Measurements from ENCODE around the gene AMHR2. TPM values are rescaled to one million over a fixed set of nuclear protein-coding genes. Genes with fewer than 3 reads are reported as not detected.

The AMHR2 gene
- total and polyA plus RNA-seq, 9 of the 15 experiments (the other 6 are each of a cell fraction or from before 2014, with no cell fraction given) = 8.9 to 49.7 (median 19.3) TPM

DNA sequence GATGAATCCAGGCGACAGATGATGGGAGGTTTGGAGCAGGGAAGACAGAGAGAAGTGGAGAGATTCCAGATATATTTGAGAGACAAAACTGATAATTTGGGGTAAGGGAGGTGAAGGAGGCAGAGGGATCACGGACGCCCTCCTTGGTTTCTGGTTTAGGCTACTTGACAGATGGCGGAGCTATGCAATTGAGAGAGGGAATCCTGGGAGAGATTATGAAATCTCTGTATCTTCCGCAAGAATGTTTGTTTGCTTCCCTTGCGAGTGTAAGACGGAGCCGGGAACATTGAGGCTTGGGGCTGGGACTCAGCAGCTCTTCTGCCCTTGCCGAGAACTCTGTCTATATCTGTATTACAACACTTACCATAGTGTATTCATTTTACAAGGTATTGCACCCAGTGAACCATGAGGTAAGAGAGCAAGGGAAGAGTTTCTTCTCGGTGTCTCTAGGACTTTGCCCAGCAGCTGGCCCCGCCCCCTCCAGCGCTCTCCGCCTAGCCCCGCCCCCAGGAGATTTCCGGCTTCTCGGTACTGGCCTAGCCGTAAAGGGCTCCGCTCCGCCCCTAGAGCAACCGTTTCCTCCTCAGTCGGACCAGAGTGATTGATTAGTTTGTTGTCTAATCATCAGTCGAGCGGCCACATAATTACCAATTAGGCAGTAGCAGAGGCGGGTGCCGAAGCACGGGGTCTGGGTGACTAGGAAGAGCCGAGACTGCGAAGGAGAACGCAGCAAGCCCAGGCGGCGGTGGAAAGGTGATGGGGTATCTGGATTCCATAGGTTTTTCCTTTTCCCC, 17.6 kb downstream of the AMHR2 start, which contains the start of gene PRR13 (continued):
- TF ChIP-seq ZFPM2 (CRISPR knock-in tag; IDR thresholded peaks at IDR 0.05) = no peak
- TF ChIP-seq TAF1 (IDR thresholded peaks at IDR 0.05; ENCODE audit: control insufficient read depth, extremely low read depth, insufficient read depth, low read length, severe bottlenecking) = peak; percentile 94
- TF ChIP-seq TCFL5 (CRISPR knock-in tag; conservative IDR thresholded peaks at IDR 0.05) = no peak
- TF ChIP-seq ZFP30 (CRISPR knock-in tag; IDR thresholded peaks at IDR 0.05; ENCODE audit: borderline replicate concordance) = no peak
- TF ChIP-seq CBX2 (IDR thresholded peaks at IDR 0.05; ENCODE audit: insufficient read depth, low read length, poor library complexity, severe bottlenecking) = no peak
- no peak for TF ChIP-seq ZZZ3 (IDR thresholded peaks at IDR 0.05)
- no peak for TF ChIP-seq PTBP1 (IDR thresholded peaks at IDR 0.05; ENCODE audit: low read depth, low read length)
- TF ChIP-seq ZC3H8 (IDR thresholded peaks at IDR 0.05) = no peak
- TF ChIP-seq, protein P1, sequence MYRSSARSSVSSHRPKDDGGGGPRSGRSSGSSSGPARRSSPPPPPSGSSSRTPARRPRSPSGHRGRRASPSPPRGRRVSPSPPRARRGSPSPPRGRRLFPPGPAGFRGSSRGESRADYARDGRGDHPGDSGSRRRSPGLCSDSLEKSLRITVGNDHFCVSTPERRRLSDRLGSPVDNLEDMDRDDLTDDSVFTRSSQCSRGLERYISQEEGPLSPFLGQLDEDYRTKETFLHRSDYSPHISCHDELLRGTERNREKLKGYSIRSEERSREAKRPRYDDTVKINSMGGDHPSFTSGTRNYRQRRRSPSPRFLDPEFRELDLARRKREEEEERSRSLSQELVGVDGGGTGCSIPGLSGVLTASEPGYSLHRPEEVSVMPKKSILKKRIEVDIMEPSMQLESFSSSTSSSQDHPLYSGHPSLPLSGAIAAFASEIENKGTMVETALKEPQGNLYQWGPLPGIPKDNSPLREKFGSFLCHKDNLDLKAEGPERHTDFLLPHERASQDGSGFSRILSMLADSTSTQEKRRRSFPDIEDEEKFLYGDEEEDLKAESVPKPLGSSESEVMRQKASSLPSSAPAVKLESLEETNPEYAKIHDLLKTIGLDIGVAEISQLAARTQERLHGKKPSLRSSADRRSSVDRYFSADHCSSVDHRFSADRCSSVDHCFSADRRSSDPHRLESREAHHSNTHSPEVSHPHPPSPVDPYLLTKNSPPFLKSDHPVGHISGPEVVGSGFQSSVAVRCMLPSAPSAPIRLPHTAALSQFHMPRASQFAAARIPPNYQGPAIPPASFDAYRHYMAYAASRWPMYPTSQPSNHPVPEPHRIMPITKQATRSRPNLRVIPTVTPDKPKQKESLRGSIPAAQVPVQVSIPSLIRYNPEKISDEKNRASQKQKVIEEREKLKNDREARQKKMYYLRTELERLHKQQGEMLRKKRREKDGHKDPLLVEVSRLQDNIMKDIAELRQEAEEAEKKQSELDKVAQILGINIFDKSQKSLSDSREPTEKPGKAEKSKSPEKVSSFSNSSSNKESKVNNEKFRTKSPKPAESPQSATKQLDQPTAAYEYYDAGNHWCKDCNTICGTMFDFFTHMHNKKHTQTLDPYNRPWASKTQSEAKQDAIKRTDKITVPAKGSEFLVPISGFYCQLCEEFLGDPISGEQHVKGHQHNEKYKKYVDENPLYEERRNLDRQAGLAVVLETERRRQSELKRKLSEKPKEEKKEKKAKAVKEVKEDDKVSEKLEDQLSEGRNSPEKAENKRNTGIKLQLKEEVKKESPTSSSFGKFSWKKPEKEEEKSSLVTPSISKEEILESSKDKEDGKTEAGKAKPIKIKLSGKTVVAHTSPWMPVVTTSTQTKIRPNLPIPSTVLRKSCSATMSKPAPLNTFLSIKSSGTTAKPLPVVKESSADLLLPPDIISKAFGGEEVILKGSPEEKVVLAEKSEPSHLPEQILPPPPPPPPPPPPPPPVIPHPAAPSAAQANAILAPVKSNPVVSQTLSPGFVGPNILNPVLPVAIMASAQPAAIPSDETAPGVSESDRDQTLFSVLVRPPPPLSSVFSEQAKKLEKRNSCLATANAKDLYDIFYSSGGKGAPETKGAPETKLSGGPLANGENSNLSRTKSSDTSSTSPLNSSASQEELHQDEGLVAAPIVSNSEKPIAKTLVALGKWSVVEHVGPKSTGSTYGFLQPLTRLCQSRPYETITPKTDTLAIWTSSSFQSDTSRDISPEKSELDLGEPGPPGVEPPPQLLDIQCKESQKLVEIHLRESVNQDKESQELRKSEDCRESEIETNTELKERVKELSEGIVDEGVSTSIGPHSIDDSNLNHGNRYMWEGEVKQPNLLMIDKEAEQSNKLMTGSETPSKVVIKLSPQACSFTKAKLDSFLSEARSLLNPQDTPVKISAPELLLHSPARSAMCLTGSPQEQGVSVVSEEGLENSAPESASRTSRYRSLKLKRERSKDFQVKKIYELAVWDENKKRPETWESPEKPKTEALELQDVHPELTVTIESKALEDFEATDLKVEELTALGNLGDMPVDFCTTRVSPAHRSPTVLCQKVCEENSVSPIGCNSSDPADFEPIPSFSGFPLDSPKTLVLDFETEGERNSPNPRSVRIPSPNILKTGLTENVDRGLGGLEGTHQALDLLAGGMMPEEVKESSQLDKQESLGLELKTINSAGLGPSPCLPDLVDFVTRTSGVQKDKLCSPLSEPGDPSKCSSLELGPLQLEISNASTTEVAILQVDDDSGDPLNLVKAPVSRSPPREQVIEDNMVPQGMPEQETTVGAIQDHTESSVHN (IDR thresholded peaks at IDR 0.05; ENCODE audit: borderline replicate concordance in 1 of 2, low read depth in 1 of 2) = peak in 1 of 2 experiments; percentile 54; a peak in 1 of 4 replicates
- TF ChIP-seq MCM7 (IDR thresholded peaks at IDR 0.05) = no peak
- TF ChIP-seq, protein P2, sequence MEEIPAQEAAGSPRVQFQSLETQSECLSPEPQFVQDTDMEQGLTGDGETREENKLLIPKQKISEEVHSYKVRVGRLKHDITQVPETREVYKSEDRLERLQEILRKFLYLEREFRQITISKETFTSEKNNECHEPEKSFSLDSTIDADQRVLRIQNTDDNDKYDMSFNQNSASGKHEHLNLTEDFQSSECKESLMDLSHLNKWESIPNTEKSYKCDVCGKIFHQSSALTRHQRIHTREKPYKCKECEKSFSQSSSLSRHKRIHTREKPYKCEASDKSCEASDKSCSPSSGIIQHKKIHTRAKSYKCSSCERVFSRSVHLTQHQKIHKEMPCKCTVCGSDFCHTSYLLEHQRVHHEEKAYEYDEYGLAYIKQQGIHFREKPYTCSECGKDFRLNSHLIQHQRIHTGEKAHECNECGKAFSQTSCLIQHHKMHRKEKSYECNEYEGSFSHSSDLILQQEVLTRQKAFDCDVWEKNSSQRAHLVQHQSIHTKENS (CRISPR knock-in tag; IDR thresholded peaks at IDR 0.05) = no peak
- no peak for TF ChIP-seq NR2C2 (CRISPR knock-in tag; IDR thresholded peaks at IDR 0.05)
- TF ChIP-seq NR2C2 (tag; IDR thresholded peaks at IDR 0.05) = peak; percentile 61
- no peak for TF ChIP-seq PURB (CRISPR knock-in tag; IDR thresholded peaks at IDR 0.05; ENCODE audit: low read depth)
- TF ChIP-seq, protein P3, sequence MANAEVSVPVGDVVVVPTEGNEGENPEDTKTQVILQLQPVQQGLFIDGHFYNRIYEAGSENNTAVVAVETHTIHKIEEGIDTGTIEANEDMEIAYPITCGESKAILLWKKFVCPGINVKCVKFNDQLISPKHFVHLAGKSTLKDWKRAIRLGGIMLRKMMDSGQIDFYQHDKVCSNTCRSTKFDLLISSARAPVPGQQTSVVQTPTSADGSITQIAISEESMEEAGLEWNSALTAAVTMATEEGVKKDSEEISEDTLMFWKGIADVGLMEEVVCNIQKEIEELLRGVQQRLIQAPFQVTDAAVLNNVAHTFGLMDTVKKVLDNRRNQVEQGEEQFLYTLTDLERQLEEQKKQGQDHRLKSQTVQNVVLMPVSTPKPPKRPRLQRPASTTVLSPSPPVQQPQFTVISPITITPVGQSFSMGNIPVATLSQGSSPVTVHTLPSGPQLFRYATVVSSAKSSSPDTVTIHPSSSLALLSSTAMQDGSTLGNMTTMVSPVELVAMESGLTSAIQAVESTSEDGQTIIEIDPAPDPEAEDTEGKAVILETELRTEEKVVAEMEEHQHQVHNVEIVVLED (CRISPR knock-in tag; IDR thresholded peaks at IDR 0.05) = no peak
- no peak for TF ChIP-seq ZNF668 (CRISPR knock-in tag; IDR thresholded peaks at IDR 0.05)
- TF ChIP-seq BDP1 (IDR thresholded peaks at IDR 0.05; ENCODE audit: insufficient read depth, insufficient read length) = no peak
- TF ChIP-seq E2F3 (CRISPR knock-in tag; IDR thresholded peaks at IDR 0.05) = no peak

All from K562 (cell line).